RWPE2 (cell line): ENCODE results near the gene H2AZ2.

Experiments
- ATAC-seq: fragments of 200-7000 bp; cut with Tn5 transposase; 3 replicates; pipeline ENCODE4 v1.9.1; 2021; ENCODE audit warnings: low read depth
- DNase-seq: peaks from one replicate; pipeline ENCODE4 v3.0.0-alpha.2; 2020; ENCODE audit warnings: low spot score
- H3K27ac ChIP-seq: fragments of 450-650 bp; 2 replicates; pipeline ENCODE4 v1.5.1; 2017; ENCODE audit warnings: mild to moderate bottlenecking; ENCODE audit not compliant: poor library complexity, severe bottlenecking
- H3K27me3 ChIP-seq: fragments of 250-450 bp; sonication (Bioruptor Pico); 2 replicates; pipeline ENCODE4 v1.5.1; 2021; ENCODE audit warnings: mild to moderate bottlenecking, moderate library complexity; ENCODE audit not compliant: insufficient read depth, poor library complexity, severe bottlenecking
- H3K36me3 ChIP-seq: fragments of 250-450 bp; sonication (Bioruptor Pico); 2 replicates; pipeline ENCODE4 v1.5.1; 2020; ENCODE audit warnings: low read depth, mild to moderate bottlenecking, moderate library complexity
- H3K4me1 ChIP-seq: fragments of 250-450 bp; sonication (Bioruptor Pico); 2 replicates; pipeline ENCODE4 v1.5.1; 2021; ENCODE audit warnings: mild to moderate bottlenecking, moderate library complexity; ENCODE audit not compliant: insufficient read depth, poor library complexity, severe bottlenecking
- H3K4me3 ChIP-seq: fragments of 250-450 bp; sonication (Bioruptor Pico); 2 replicates; pipeline ENCODE4 v1.5.1; 2021; ENCODE audit warnings: mild to moderate bottlenecking, moderate library complexity; ENCODE audit not compliant: severe bottlenecking
- H3K9me3 ChIP-seq: fragments of 250-450 bp; sonication (Bioruptor Pico); 2 replicates; pipeline ENCODE4 v1.5.1; 2021; ENCODE audit warnings: mild to moderate bottlenecking, moderate library complexity; ENCODE audit not compliant: severe bottlenecking
- CTCF ChIP-seq: fragments of 450-650 bp; IDR thresholded peaks from one replicate; pipeline ENCODE4 v1.5.1; 2017; ENCODE audit warnings: mild to moderate bottlenecking, moderate library complexity; ENCODE audit not compliant: poor library complexity, severe bottlenecking

Gene H2AZ2

GRCh38 chr7:44881610-44882009 lies 33.7 kb upstream of the H2AZ2 start:
- DNase-seq: no peak
- Histone ChIP-seq H3K36me3 (peaks cover 57% of the 10 kb centered on the region), H3K4me3 (peak overlapping the region; percentile 70), H3K9me3 (no peaks in the 10 kb centered on the region), H3K27me3 (no peaks in the 10 kb centered on the region), H3K27ac (peak overlapping the region; percentile 94), H3K4me1 (peaks cover 39% of the 10 kb centered on the region)
- TF ChIP-seq CTCF: no peak
- ATAC-seq: peak; percentile 68

- DNase-seq (no peak), ATAC-seq (no peak)
- Histone ChIP-seq H3K36me3 (peaks cover 57% of the 10 kb centered on the region), H3K9me3 (no peaks in the 10 kb centered on the region), H3K27me3 (no peaks in the 10 kb centered on the region), H3K4me3 (peak overlapping the region; percentile 70), H3K4me1 (peaks cover 39% of the 10 kb centered on the region), H3K27ac (peak overlapping the region; percentile 94)
- TF ChIP-seq CTCF: no peak
Observed at GRCh38 chr7:44881066-44881600, 33.2 kb upstream of the H2AZ2 start.

- Histone ChIP-seq H3K4me1 (peaks cover 39% of the 10 kb centered on the region), H3K36me3 (peaks cover 57% of the 10 kb centered on the region), H3K9me3 (no peaks in the 10 kb centered on the region), H3K27ac (peak overlapping the region; percentile 94), H3K4me3 (peak overlapping the region; percentile 70), H3K27me3 (no peaks in the 10 kb centered on the region)
- ATAC-seq: no peak
- no peak for TF ChIP-seq CTCF
- no peak for DNase-seq
Observed at GRCh38 chr7:44880317-44881018, 32.6 kb upstream of the H2AZ2 start.

- Histone ChIP-seq H3K4me3 (no peak overlapping the region), H3K36me3 (peaks cover 29% of the 10 kb centered on the region), H3K4me1 (peaks cover 17% of the 10 kb centered on the region), H3K9me3 (no peaks in the 10 kb centered on the region), H3K27me3 (no peaks in the 10 kb centered on the region), H3K27ac (no peak overlapping the region)
- no peak for TF ChIP-seq CTCF
- ATAC-seq (no peak), DNase-seq (no peak)
Observed at GRCh38 chr7:44876393-44876792, 28.5 kb upstream of the H2AZ2 start.

GRCh38 chr7:44875241-44875640 lies 27.4 kb upstream of the H2AZ2 start:
- no peak for TF ChIP-seq CTCF
- no peak for DNase-seq
- no peak overlapping the region for H3K27ac ChIP-seq
- no peak overlapping the region for H3K4me3 ChIP-seq
- peaks cover 17% of the 10 kb centered on the region for H3K36me3 ChIP-seq
- H3K4me1 ChIP-seq: peaks cover 6% of the 10 kb centered on the region
- no peaks in the 10 kb centered on the region for H3K9me3 ChIP-seq
- no peaks in the 10 kb centered on the region for H3K27me3 ChIP-seq
- ATAC-seq: no peak
